Mesothelial cell of epicardium (in vitro differentiated cells): Measurements from ENCODE around the gene MN1. TPM values are rescaled to one million over a fixed set of nuclear protein-coding genes. Genes with fewer than 3 reads are reported as not detected.
"Not testable (repeated sequence)": the region's sequence is repeated elsewhere in the genome, so short reads cannot be mapped to it uniquely, and the experiment has no call there.

Experiments
- DNase-seq, 2 experiments: peaks; one replicate each; pipeline ENCODE4 v3.0.0; 2021; ENCODE audit warnings: low spot score in 2 of 2; ENCODE audit not compliant: unreplicated experiment in 2 of 2
- H3K27ac Mint-ChIP-seq: 2 replicates; pipeline ENCODE4 v1.8.0; 2021; ENCODE audit warnings: mixed read lengths
- H3K27me3 Mint-ChIP-seq: 2 replicates; pipeline ENCODE4 v1.8.0; 2021; ENCODE audit warnings: low read depth, mixed read lengths
- H3K36me3 Mint-ChIP-seq: 2 replicates; pipeline ENCODE4 v1.8.0; 2021; ENCODE audit warnings: mixed read lengths
- H3K4me1 Mint-ChIP-seq: 2 replicates; pipeline ENCODE4 v1.8.0; 2021; ENCODE audit warnings: mixed read lengths
- H3K4me3 Mint-ChIP-seq: 2 replicates; pipeline ENCODE4 v1.8.0; 2021; ENCODE audit warnings: mild to moderate bottlenecking, moderate library complexity, mixed read lengths
- H3K9me3 Mint-ChIP-seq: 2 replicates; pipeline ENCODE4 v1.8.0; 2021; ENCODE audit warnings: mixed read lengths
- CTCF ChIP-seq: fragments of 200-600 bp; sonication (generic); IDR thresholded peaks from one replicate; pipeline ENCODE4 v1.5.0; 2021; ENCODE audit warnings: antibody characterized with exemption; ENCODE audit not compliant: unreplicated experiment
- total RNA-seq: library from RNA; stranded (reverse); gene quantifications from 3 replicates; pipeline ENCODE4 v1.2.1, GENCODE V29; 2021

Gene MN1
- total RNA-seq, 1 donor from 2014 or later = 47.8 TPM

GRCh38 chr22:27746918-27747317 lies 54.6 kb downstream of the MN1 start:
- Mint-ChIP-seq H3K4me1 (peaks cover 49% of the 10 kb centered on the region), H3K9me3 (no peaks in the 10 kb centered on the region), H3K27ac (no peak overlapping the region), H3K36me3 (peaks cover 9% of the 10 kb centered on the region), H3K4me3 (no peak overlapping the region), H3K27me3 (peaks cover 51% of the 10 kb centered on the region)
- TF ChIP-seq CTCF = no peak
- DNase-seq = no peak

- no peak for DNase-seq
- H3K36me3 Mint-ChIP-seq = peaks cover 9% of the 10 kb centered on the region
- peaks cover 42% of the 10 kb centered on the region for H3K4me1 Mint-ChIP-seq
- no peak for TF ChIP-seq CTCF
- H3K4me3 Mint-ChIP-seq = no peak overlapping the region
- H3K9me3 Mint-ChIP-seq = no peaks in the 10 kb centered on the region
- H3K27ac Mint-ChIP-seq = no peak overlapping the region
- H3K27me3 Mint-ChIP-seq = peaks cover 59% of the 10 kb centered on the region
Measured at GRCh38 chr22:27745809-27746208, 55.7 kb downstream of the MN1 start.

- Mint-ChIP-seq H3K4me1 (peaks cover 36% of the 10 kb centered on the region), H3K36me3 (peaks cover 7% of the 10 kb centered on the region), H3K27me3 (peaks cover 65% of the 10 kb centered on the region), H3K27ac (no peak overlapping the region), H3K4me3 (no peak overlapping the region), H3K9me3 (no peaks in the 10 kb centered on the region)
- no peak for DNase-seq
- TF ChIP-seq CTCF = no peak
Measured at GRCh38 chr22:27745154-27745553, 56.4 kb downstream of the MN1 start.

- not testable (repeated sequence) for H3K27ac Mint-ChIP-seq
Measured at GRCh38 chr22:27744078-27744477, 57.5 kb downstream of the MN1 start.

GRCh38 chr22:27740202-27740748 lies 61.3 kb downstream of the MN1 start:
- H3K4me1 Mint-ChIP-seq = peaks cover 13% of the 10 kb centered on the region
- H3K9me3 Mint-ChIP-seq = peaks cover 16% of the 10 kb centered on the region
- TF ChIP-seq CTCF = no peak
- H3K27me3 Mint-ChIP-seq = peaks cover 50% of the 10 kb centered on the region
- peaks cover 3% of the 10 kb centered on the region for H3K36me3 Mint-ChIP-seq
- no peak overlapping the region for H3K4me3 Mint-ChIP-seq
- no peak for DNase-seq
- H3K27ac Mint-ChIP-seq = no peak overlapping the region

More at GRCh38 chr22:27744078-27744477, 57.5 kb downstream of the MN1 start:
- not testable (repeated sequence) for H3K9me3 Mint-ChIP-seq, H3K36me3 Mint-ChIP-seq, DNase-seq, H3K4me3 Mint-ChIP-seq
- Mint-ChIP-seq H3K4me1 (peaks cover 25% of the 10 kb centered on the region), H3K27me3 (peaks cover 68% of the 10 kb centered on the region)

GRCh38 chr22:27737521-27737920 lies 64.0 kb downstream of the MN1 start:
- H3K36me3 Mint-ChIP-seq = peaks cover 3% of the 10 kb centered on the region
- peaks cover 16% of the 10 kb centered on the region for H3K9me3 Mint-ChIP-seq

More at GRCh38 chr22:27737521-27737920, 64.0 kb downstream of the MN1 start:
- Mint-ChIP-seq H3K4me1 (no peaks in the 10 kb centered on the region), H3K27ac (no peak overlapping the region), H3K4me3 (no peak overlapping the region), H3K27me3 (peaks cover 25% of the 10 kb centered on the region)
- no peak for TF ChIP-seq CTCF
- DNase-seq = no peak
